ENCODE measurements around the gene C11orf97. TPM values are rescaled to one million over a fixed set of nuclear protein-coding genes. Genes with fewer than 3 reads are reported as not detected.

Gene C11orf97
- total and polyA plus RNA-seq, 2 donors (not counting 3 experiments of a cell fraction or from before 2014, with no cell fraction given), result not detected

GRCh38 chr11:94526645-94527438 is 14.6 kb downstream of the C11orf97 start:
- intact Hi-C loops (cut with micrococcal nuclease), result no loop called here
- FAIRE-seq (no peak), DNase-seq (ENCODE audit: low read depth, low spot score) (no peak)
- CTCF ChIA-PET, result interaction anchor here (1.2 to 1.3 kb wide), 4 partner anchors 11 to 606 kb away, joined by 3 to 4 read pairs (median 3); no protein-coding TSS in a partner anchor
- H3K9me3 ChIP-seq (replicated peaks; ENCODE audit: control insufficient read depth, insufficient read depth, low read length), result no peaks in the 10 kb centered on the region
- no TSS peak for BruUV-seq (replicated peaks)
- no peak overlapping the region for H3K4me3 ChIP-seq (replicated peaks in 1 of 3; ENCODE audit: insufficient read depth in 1 of 3, low read depth in 1 of 3, low read length in 3 of 3)
- no peaks in the 10 kb centered on the region for H3K4me1 ChIP-seq (ENCODE audit: control insufficient read depth, extremely low read depth, insufficient read depth, low read length)
- H4K20me1 ChIP-seq (replicated peaks; ENCODE audit: control insufficient read depth, extremely low read depth, insufficient read depth, low read length), result no peaks in the 10 kb centered on the region
- dilution Hi-C loops (cut with MboI; ENCODE audit: extremely low pct_ligation_motif_present, low sequenced_read_pairs), result no loop called here
- H3K9ac ChIP-seq (replicated peaks; ENCODE audit: extremely low read depth, insufficient read depth, low read length), result no peak overlapping the region
- POLR2A ChIA-PET, result no interaction called here
- no peaks in the 10 kb centered on the region for H3K79me2 ChIP-seq (ENCODE audit: control insufficient read depth, insufficient read depth, low read length)
- H3K4me2 ChIP-seq (ENCODE audit: insufficient read depth, low read length), result no peak overlapping the region
- no peak overlapping the region for H3K27ac ChIP-seq (ENCODE audit: insufficient read depth, low read depth, low read length)
- no peaks in the 10 kb centered on the region for H3K9me1 ChIP-seq (replicated peaks; ENCODE audit: control insufficient read depth, extremely low read depth, insufficient read depth, low read length)
- H3K27me3 ChIP-seq (ENCODE audit: control insufficient read depth in 2 of 2, insufficient read depth in 2 of 2, low read length in 2 of 2), result peaks cover 0 to 3% of the 10 kb centered on the region in 2 experiments
- no peak overlapping the region for H2AFZ ChIP-seq (ENCODE audit: low read depth, low read length)
- no peaks in the 10 kb centered on the region for H3K36me3 ChIP-seq (ENCODE audit: control insufficient read depth in 2 of 2, extremely low read depth in 1 of 2, insufficient read depth in 2 of 2, low read length in 2 of 2)
- TF ChIP-seq EZH2 (IDR thresholded peaks at IDR 0.05; ENCODE audit: borderline replicate concordance, low read depth, low read length, severe bottlenecking) (no peak), POLR2AphosphoS5 (IDR thresholded peaks at IDR 0.05; ENCODE audit: insufficient read depth, low read depth, low read length) (no peak), JUN (IDR thresholded peaks at IDR 0.05; ENCODE audit: borderline replicate concordance, insufficient read depth, insufficient read length, low read depth) (no peak), GATA2 (IDR thresholded peaks at IDR 0.05; ENCODE audit: insufficient read depth, insufficient read length, low read depth, low read length) (no peak), FOS (IDR thresholded peaks at IDR 0.05; ENCODE audit: borderline replicate concordance, insufficient read depth, low read length) (no peak), MYC (IDR thresholded peaks at IDR 0.05; ENCODE audit: low read depth, low read length) (no peak), POLR2A (IDR thresholded peaks at IDR 0.05; ENCODE audit: low read depth, low read length) (no peak)
- TF ChIP-seq, protein P1, sequence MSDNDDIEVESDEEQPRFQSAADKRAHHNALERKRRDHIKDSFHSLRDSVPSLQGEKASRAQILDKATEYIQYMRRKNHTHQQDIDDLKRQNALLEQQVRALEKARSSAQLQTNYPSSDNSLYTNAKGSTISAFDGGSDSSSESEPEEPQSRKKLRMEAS (IDR thresholded peaks at IDR 0.05; ENCODE audit: insufficient read depth, insufficient read length), result no peak
- TF ChIP-seq, protein P2, sequence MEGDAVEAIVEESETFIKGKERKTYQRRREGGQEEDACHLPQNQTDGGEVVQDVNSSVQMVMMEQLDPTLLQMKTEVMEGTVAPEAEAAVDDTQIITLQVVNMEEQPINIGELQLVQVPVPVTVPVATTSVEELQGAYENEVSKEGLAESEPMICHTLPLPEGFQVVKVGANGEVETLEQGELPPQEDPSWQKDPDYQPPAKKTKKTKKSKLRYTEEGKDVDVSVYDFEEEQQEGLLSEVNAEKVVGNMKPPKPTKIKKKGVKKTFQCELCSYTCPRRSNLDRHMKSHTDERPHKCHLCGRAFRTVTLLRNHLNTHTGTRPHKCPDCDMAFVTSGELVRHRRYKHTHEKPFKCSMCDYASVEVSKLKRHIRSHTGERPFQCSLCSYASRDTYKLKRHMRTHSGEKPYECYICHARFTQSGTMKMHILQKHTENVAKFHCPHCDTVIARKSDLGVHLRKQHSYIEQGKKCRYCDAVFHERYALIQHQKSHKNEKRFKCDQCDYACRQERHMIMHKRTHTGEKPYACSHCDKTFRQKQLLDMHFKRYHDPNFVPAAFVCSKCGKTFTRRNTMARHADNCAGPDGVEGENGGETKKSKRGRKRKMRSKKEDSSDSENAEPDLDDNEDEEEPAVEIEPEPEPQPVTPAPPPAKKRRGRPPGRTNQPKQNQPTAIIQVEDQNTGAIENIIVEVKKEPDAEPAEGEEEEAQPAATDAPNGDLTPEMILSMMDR (IDR thresholded peaks at IDR 0.05; ENCODE audit: extremely low read depth in 1 of 2, insufficient read depth in 1 of 2, low read depth in 1 of 2, low read length in 2 of 2), result no peak
